PFSK-1 (cell line): Measurements from ENCODE around the gene TRIL.

ENCODE experiments used
- FOXP2 ChIP-seq: optimal IDR thresholded peaks from 2 replicates; pipeline ENCODE3; 2011; ENCODE audit warnings: borderline replicate concordance, control low read depth, inconsistent platforms; ENCODE audit not compliant: insufficient read depth; ENCODE audit errors: extremely low read length, extremely low read depth
- POLR2AphosphoS5 ChIP-seq: IDR thresholded peaks from 2 replicates; pipeline ENCODE4 v1.6.1; 2012; ENCODE audit warnings: low read depth, mild to moderate bottlenecking, control low read depth, low read length, moderate library complexity
- REST ChIP-seq, 2 experiments: IDR thresholded peaks; 2 replicates each; pipeline versions ENCODE4 v1.6.1 to v1.8.0; 2011 to 2012; ENCODE audit warnings: low read depth in 2 of 2, low read length in 2 of 2, control low read depth in 1 of 2, inconsistent platforms in 1 of 2, mild to moderate bottlenecking in 1 of 2, moderate library complexity in 1 of 2; ENCODE audit not compliant: insufficient read depth in 1 of 2
- SIN3A ChIP-seq: IDR thresholded peaks from 2 replicates; pipeline ENCODE4 v1.6.1; 2012; ENCODE audit warnings: mild to moderate bottlenecking, low read length, moderate library complexity, borderline replicate concordance; ENCODE audit not compliant: insufficient read depth
- TAF1 ChIP-seq: IDR thresholded peaks from 2 replicates; pipeline ENCODE4 v1.6.1; 2012; ENCODE audit warnings: low read length, control low read depth, borderline replicate concordance; ENCODE audit not compliant: insufficient read depth

Gene TRIL

GRCh38 chr7:28903730-28904577 is 54.2 kb downstream of the TRIL start:
- TF ChIP-seq POLR2AphosphoS5: no peak
- no peak for TF ChIP-seq REST (IDR thresholded peaks at IDR 0.05; ENCODE audit: insufficient read depth in 1 of 2, low read depth in 2 of 2, low read length in 2 of 2)
- TF ChIP-seq TAF1: no peak
- no peak for TF ChIP-seq SIN3A
- no peak for TF ChIP-seq FOXP2
